PC-3 (cell line): ENCODE data around the gene STUM. TPM values are rescaled to one million over a fixed set of nuclear protein-coding genes. Genes with fewer than 3 reads are reported as not detected.

Experiments
- ATAC-seq: fragments of 200-7000 bp; cut with Tn5 transposase; 2 replicates; pipeline ENCODE4 v1.9.1; 2020; ENCODE audit warnings: mild to moderate bottlenecking, moderate library complexity
- BruUV-seq: library from RNA; stranded (reverse); fragments of 400-500 nt; replicated peaks from 2 replicates; lab custom pipeline; 2021; lab: Mats Ljungman, UMichigan
- CTCF ChIA-PET: fragments of 300-600 bp; sonication (Branson Sonifier 250); formaldehyde crosslinking; loops from one replicate; lab custom pipeline; 2022; ENCODE audit warnings: antibody characterized with exemption; lab: Charles Lee
- POLR2A ChIA-PET: fragments of 300-600 bp; sonication (Branson Sonifier 250); formaldehyde crosslinking; loops from one replicate; lab custom pipeline; 2022; ENCODE audit warnings: antibody characterized with exemption; ENCODE audit not compliant: unreplicated experiment; lab: Charles Lee
- DNase-seq: peaks from one replicate; pipeline ENCODE4 v3.0.0-alpha.2; 2015
- H2AFZ ChIP-seq: fragments of 300-600 bp; sonication (generic); 2 replicates; pipeline ENCODE4 v1.6.0; 2016; ENCODE audit warnings: antibody characterized with exemption, low read length
- H3F3A ChIP-seq: fragments of 300-600 bp; sonication (generic); one replicate; pipeline ENCODE4 v1.6.0; 2017; ENCODE audit warnings: antibody characterized with exemption, low read length, control low read depth, mild to moderate bottlenecking; ENCODE audit not compliant: unreplicated experiment
- H3K27ac ChIP-seq: fragments of 300-600 bp; sonication (generic); 2 replicates; pipeline ENCODE4 v1.5.1; 2016; ENCODE audit warnings: mild to moderate bottlenecking, low read length
- H3K27me3 ChIP-seq: fragments of 300-600 bp; sonication (generic); 2 replicates; pipeline ENCODE4 v1.6.1; 2016; ENCODE audit warnings: low read length, mixed read lengths
- H3K36me3 ChIP-seq: fragments of 300-600 bp; sonication (generic); 2 replicates; pipeline ENCODE4 v1.6.1; 2016; ENCODE audit warnings: low read depth, mixed run types, low read length, mixed read lengths
- H3K4me1 ChIP-seq: fragments of 300-600 bp; sonication (generic); 2 replicates; pipeline ENCODE4 v1.5.1; 2016; ENCODE audit warnings: low read length; ENCODE audit not compliant: insufficient read depth
- H3K4me2 ChIP-seq: fragments of 300-600 bp; sonication (generic); 2 replicates; pipeline ENCODE4 v1.6.0; 2016; ENCODE audit warnings: low read length
- H3K4me3 ChIP-seq: fragments of 300-600 bp; sonication (generic); 2 replicates; pipeline ENCODE4 v1.5.1; 2016; ENCODE audit warnings: mild to moderate bottlenecking, low read length, mixed read lengths
- H3K79me2 ChIP-seq: fragments of 300-600 bp; sonication (generic); 2 replicates; pipeline ENCODE4 v1.6.1; 2017; ENCODE audit warnings: low read length, mixed read lengths
- H3K9ac ChIP-seq: fragments of 300-600 bp; sonication (generic); 2 replicates; pipeline ENCODE4 v1.6.0; 2016; ENCODE audit warnings: mild to moderate bottlenecking, low read length
- H3K9me2 ChIP-seq: fragments of 300-600 bp; sonication (generic); replicated peaks from 2 replicates; pipeline ENCODE4 v1.6.1; 2016; ENCODE audit warnings: mixed run types, low read length, mixed read lengths
- H3K9me3 ChIP-seq: fragments of 300-600 bp; sonication (generic); 2 replicates; pipeline ENCODE4 v1.6.1; 2016; ENCODE audit warnings: low read length, mixed read lengths
- H4K20me1 ChIP-seq: fragments of 300-600 bp; sonication (generic); 2 replicates; pipeline ENCODE4 v1.6.1; 2016; ENCODE audit warnings: low read length, mixed read lengths
- EZH2 ChIP-seq: fragments of 300-600 bp; sonication (generic); IDR thresholded peaks from one replicate; pipeline ENCODE4 v1.6.1; 2017; ENCODE audit warnings: antibody characterized with exemption, mild to moderate bottlenecking, low read length; ENCODE audit not compliant: unreplicated experiment
- EZH2phosphoT487 ChIP-seq: fragments of 300-600 bp; sonication (generic); IDR thresholded peaks from 2 replicates; pipeline ENCODE4 v1.6.1; 2018; ENCODE audit warnings: mild to moderate bottlenecking, antibody characterized with exemption, low read length, borderline replicate concordance
- intact Hi-C: fragments of 100-400 bp; cut with micrococcal nuclease; formaldehyde crosslinking; loops from 2 replicates; pipeline ENCODE4 v1.9.0; 2023
- total RNA-seq: library from RNA; depleted of rRNA; stranded (reverse); fragments of >200 nt; gene quantifications from 2 replicates; pipeline ENCODE4 v1.2.3, GENCODE V29; 2014
- TF ChIP-seq, protein P1 (sequence below): fragments of 300-600 bp; sonication (generic); conservative IDR thresholded peaks from 2 replicates; pipeline ENCODE4 v1.5.1; 2017; ENCODE audit warnings: antibody characterized with exemption, low read depth, mild to moderate bottlenecking, low read length

The STUM gene
- total RNA-seq, 1 experiment from 2014 or later: 0.58 TPM

DNA sequence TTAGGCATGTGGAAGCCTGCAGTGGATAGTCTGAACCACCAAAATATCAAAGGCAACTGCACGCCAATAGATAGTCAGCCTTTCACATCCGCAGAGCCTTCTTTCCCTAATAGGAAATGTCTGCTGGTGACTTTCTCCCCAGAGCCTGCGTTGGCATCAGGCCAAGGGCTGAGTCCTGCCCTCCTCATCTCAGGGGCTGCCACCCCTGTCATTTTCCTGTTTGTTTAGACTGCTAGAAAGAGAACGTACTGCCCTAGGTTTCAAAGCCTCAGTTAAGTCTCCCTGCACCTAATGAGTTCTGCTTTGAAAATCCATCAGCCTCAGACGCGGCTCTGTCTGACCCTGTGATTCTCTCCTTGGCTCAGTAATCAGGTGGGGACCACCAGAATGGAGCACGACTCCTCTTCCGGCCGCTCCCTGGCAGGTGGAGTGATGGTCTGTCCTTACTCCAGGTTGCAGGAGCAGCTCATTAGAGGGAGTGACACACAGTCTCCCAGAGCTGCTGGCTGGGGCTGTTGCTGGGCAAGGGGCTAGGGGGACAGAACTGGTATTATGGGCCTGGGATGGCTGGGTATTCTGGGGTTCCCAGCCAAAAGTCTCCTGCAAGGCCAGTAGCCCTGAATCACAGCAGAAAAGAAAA is 27.3 kb downstream of the STUM start:
- H4K20me1 ChIP-seq: no peaks in the 10 kb centered on the region
- H3K4me1 ChIP-seq: no peaks in the 10 kb centered on the region
- H3K9ac ChIP-seq: no peak overlapping the region
- POLR2A ChIA-PET: no interaction called here
- no peak overlapping the region for H3K4me3 ChIP-seq
- no peaks in the 10 kb centered on the region for H3K9me2 ChIP-seq
- no peaks in the 10 kb centered on the region for H3K36me3 ChIP-seq
- H3K27ac ChIP-seq: no peak overlapping the region
- H3K4me2 ChIP-seq: no peak overlapping the region
- ATAC-seq: no peak
- no peaks in the 10 kb centered on the region for H3K9me3 ChIP-seq
- H3F3A ChIP-seq: no peaks in the 10 kb centered on the region
- DNase-seq: peak; percentile 18
- TF ChIP-seq EZH2 (no peak), EZH2phosphoT487 (no peak)
- TF ChIP-seq, protein P1, sequence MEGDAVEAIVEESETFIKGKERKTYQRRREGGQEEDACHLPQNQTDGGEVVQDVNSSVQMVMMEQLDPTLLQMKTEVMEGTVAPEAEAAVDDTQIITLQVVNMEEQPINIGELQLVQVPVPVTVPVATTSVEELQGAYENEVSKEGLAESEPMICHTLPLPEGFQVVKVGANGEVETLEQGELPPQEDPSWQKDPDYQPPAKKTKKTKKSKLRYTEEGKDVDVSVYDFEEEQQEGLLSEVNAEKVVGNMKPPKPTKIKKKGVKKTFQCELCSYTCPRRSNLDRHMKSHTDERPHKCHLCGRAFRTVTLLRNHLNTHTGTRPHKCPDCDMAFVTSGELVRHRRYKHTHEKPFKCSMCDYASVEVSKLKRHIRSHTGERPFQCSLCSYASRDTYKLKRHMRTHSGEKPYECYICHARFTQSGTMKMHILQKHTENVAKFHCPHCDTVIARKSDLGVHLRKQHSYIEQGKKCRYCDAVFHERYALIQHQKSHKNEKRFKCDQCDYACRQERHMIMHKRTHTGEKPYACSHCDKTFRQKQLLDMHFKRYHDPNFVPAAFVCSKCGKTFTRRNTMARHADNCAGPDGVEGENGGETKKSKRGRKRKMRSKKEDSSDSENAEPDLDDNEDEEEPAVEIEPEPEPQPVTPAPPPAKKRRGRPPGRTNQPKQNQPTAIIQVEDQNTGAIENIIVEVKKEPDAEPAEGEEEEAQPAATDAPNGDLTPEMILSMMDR: no peak
- H3K27me3 ChIP-seq: peaks cover 3% of the 10 kb centered on the region; the same call in 1 of the 2 replicates
- no TSS peak for BruUV-seq
- CTCF ChIA-PET: no interaction called here
- no peaks in the 10 kb centered on the region for H3K79me2 ChIP-seq
- no peak overlapping the region for H2AFZ ChIP-seq
- intact Hi-C loops: no loop called here

DNA sequence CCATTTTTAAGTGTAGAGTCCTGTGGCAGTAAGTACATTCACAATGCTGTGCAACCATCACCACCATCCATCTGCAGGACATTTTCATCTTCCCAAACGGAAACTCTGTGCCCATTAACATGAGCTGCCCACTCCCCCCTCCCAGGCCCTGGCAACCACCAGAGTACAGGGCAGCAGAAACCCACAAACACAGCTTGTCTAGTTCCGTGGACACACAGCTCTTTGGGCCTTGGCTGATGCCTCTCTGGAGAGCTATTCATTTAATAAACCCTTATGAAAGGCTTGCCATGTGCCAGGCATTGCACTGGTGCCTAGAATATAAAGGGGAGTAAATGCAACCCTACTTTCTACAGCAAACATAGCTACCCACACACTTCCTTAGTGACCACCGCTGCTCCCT is 28.0 kb downstream of the STUM start:
- Histone ChIP-seq H3K79me2 (no peaks in the 10 kb centered on the region), H3K36me3 (no peaks in the 10 kb centered on the region), H3K4me1 (no peaks in the 10 kb centered on the region), H3K9me2 (no peaks in the 10 kb centered on the region), H3K4me3 (no peak overlapping the region), H3K4me2 (no peak overlapping the region), H2AFZ (no peak overlapping the region), H3F3A (no peaks in the 10 kb centered on the region), H4K20me1 (no peaks in the 10 kb centered on the region), H3K27me3 (peaks cover 3% of the 10 kb centered on the region; the same call in 1 of the 2 replicates), H3K9ac (no peak overlapping the region), H3K27ac (no peak overlapping the region), H3K9me3 (no peaks in the 10 kb centered on the region)
- no TSS peak for BruUV-seq
- ChIA-PET POLR2A (no interaction called here), CTCF (interaction anchor here (0.5 kb wide), 1 partner anchor 27 kb away, joined by 3 read pairs; no protein-coding TSS in a partner anchor)
- TF ChIP-seq EZH2: no peak
- TF ChIP-seq, protein P1: no peak
- TF ChIP-seq EZH2phosphoT487: no peak
- no peak for DNase-seq
- no peak for ATAC-seq
- intact Hi-C loops: no loop called here
